ENCODE data around the gene RHOJ.

DNA sequence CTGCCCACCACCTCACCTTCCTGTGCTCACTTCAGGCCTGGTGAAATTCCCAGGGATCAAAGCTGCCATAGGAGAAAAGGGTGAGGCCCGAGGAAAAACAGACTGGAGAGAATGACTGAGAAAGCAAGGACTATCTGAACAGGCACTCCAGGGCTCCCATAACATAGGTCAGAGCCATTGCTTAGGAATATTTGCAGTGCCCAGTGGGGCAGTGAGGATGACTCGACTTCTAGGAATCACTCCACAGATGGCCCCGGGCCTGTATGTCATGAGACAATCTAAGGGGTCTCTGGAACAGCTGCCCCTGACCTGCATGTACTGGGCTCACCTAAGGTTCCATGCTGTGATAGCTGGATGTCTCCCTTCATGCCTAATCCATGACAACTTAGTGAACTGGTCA lies 62.9 kb downstream of the RHOJ start:
- TF ChIP-seq TAF1 (conservative IDR thresholded peaks at IDR 0.05) (no peak), CTCF (IDR thresholded peaks at IDR 0.05; ENCODE audit: low read depth, low read length, missing input control) (no peak), MAX (IDR thresholded peaks at IDR 0.05) (no peak), EGR1 (IDR thresholded peaks at IDR 0.05; ENCODE audit: low read depth in 2 of 2) (no peak), REST (IDR thresholded peaks at IDR 0.05) (no peak), GABPA (IDR thresholded peaks at IDR 0.05 in 1 of 2, conservative IDR thresholded peaks at IDR 0.05 in 1 of 2) (no peak), YY1 (IDR thresholded peaks at IDR 0.05) (no peak), JUND (IDR thresholded peaks at IDR 0.05) (no peak), SP1 (IDR thresholded peaks at IDR 0.05) (no peak), FOXA2 (IDR thresholded peaks at IDR 0.05) (no peak), RAD21 (IDR thresholded peaks at IDR 0.05) (no peak), HNF4G (IDR thresholded peaks at IDR 0.05) (no peak)
- TF ChIP-seq, protein P1, sequence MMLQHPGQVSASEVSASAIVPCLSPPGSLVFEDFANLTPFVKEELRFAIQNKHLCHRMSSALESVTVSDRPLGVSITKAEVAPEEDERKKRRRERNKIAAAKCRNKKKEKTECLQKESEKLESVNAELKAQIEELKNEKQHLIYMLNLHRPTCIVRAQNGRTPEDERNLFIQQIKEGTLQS (IDR thresholded peaks at IDR 0.05): no peak

Measured in liver (tissue), 3 donors.